HFF-Myc (cell line): Measurements from ENCODE around the gene OTUB1.

Source experiments
- DNase-seq: peaks from one replicate; pipeline ENCODE4 v3.0.0-alpha.2; 2011; ENCODE audit warnings: low read depth; ENCODE audit errors: extremely low read depth
- H3K4me3 ChIP-seq: replicated peaks from 2 replicates; pipeline ENCODE4 v1.5.1; 2011; ENCODE audit warnings: low read depth, mild to moderate bottlenecking, control low read depth, low read length
- CTCF ChIP-seq: IDR thresholded peaks from 2 replicates; pipeline ENCODE4 v1.5.1; 2012; ENCODE audit warnings: mild to moderate bottlenecking, low read depth, low read length, control low read depth; ENCODE audit errors: missing control alignments

OTUB1 gene

GRCh38 chr11:64021757-64022093 lies 35.5 kb downstream of the OTUB1 start:
- no peak for DNase-seq
- H3K4me3 ChIP-seq = no peak overlapping the region

GRCh38 chr11:64022125-64022784 lies 36.0 kb downstream of the OTUB1 start:
- no peak overlapping the region for H3K4me3 ChIP-seq
- TF ChIP-seq CTCF = no peak
- no peak for DNase-seq

More at GRCh38 chr11:64021757-64022093, 35.5 kb downstream of the OTUB1 start:
- no peak for TF ChIP-seq CTCF

GRCh38 chr11:64023712-64024710 lies 37.8 kb downstream of the OTUB1 start:
- no peak overlapping the region for H3K4me3 ChIP-seq
- TF ChIP-seq CTCF = no peak
- DNase-seq = no peak

GRCh38 chr11:64025205-64025604 lies 39.0 kb downstream of the OTUB1 start:
- no peak overlapping the region for H3K4me3 ChIP-seq
- no peak for TF ChIP-seq CTCF
- no peak for DNase-seq

- H3K4me3 ChIP-seq = no peak overlapping the region
- DNase-seq = no peak
- no peak for TF ChIP-seq CTCF
Observed at GRCh38 chr11:64026575-64027205, 40.5 kb downstream of the OTUB1 start.

GRCh38 chr11:64027651-64028397 lies 41.6 kb downstream of the OTUB1 start:
- TF ChIP-seq CTCF = no peak
- DNase-seq = no peak
- H3K4me3 ChIP-seq = no peak overlapping the region
